Fibroblast of lung (primary cell): Measurements from ENCODE around the gene FABP6. TPM values are rescaled to one million over a fixed set of nuclear protein-coding genes. Genes with fewer than 3 reads are reported as not detected.

Source experiments
- DNase-seq, 2 donors: peaks; one replicate each; pipeline versions ENCODE4 v3.0.0 to v3.0.0-alpha.2; 2010; ENCODE audit warnings: low read depth in 2 of 2
- H2AFZ ChIP-seq: 2 replicates; pipeline ENCODE4 v1.5.1; 2012; ENCODE audit warnings: low read length, control low read depth, inconsistent platforms
- H3K27ac ChIP-seq: 2 replicates; pipeline ENCODE4 v1.5.1; 2011; ENCODE audit warnings: low read length, control low read depth; ENCODE audit not compliant: insufficient read depth
- H3K27me3 ChIP-seq: 2 replicates; pipeline ENCODE4 v1.5.1; 2011; ENCODE audit warnings: mild to moderate bottlenecking, low read length; ENCODE audit not compliant: control insufficient read depth, insufficient read depth
- H3K36me3 ChIP-seq: 2 replicates; pipeline ENCODE4 v1.5.1; 2011; ENCODE audit warnings: low read length; ENCODE audit not compliant: control insufficient read depth, insufficient read depth
- H3K4me1 ChIP-seq: 2 replicates; pipeline ENCODE4 v1.5.1; 2011; ENCODE audit warnings: low read length; ENCODE audit not compliant: control insufficient read depth, insufficient read depth; ENCODE audit errors: extremely low read depth
- H3K4me2 ChIP-seq: 2 replicates; pipeline ENCODE4 v1.5.1; 2011; ENCODE audit warnings: low read length, control low read depth; ENCODE audit not compliant: insufficient read depth; ENCODE audit errors: extremely low read depth
- H3K4me3 ChIP-seq, 4 experiments: fragments of 200-600 bp in 1 of 4; sonication (generic) in 1 of 4; replicated peaks in 1 of 4; 2 replicates each; pipeline ENCODE4 v1.5.1; 2011 to 2016; ENCODE audit warnings: low read length in 4 of 4, low read depth in 3 of 4, mild to moderate bottlenecking in 3 of 4, control low read depth in 2 of 4, inconsistent platforms in 1 of 4, mixed read lengths in 1 of 4; ENCODE audit not compliant: insufficient read depth in 1 of 4; ENCODE audit errors: control extremely low read depth in 1 of 4
- H3K79me2 ChIP-seq: 2 replicates; pipeline ENCODE4 v1.5.1; 2012; ENCODE audit warnings: mild to moderate bottlenecking, low read length, inconsistent platforms; ENCODE audit not compliant: control insufficient read depth, insufficient read depth
- H3K9ac ChIP-seq: 2 replicates; pipeline ENCODE4 v1.5.1; 2011; ENCODE audit warnings: mild to moderate bottlenecking, low read length, control low read depth; ENCODE audit not compliant: insufficient read depth
- H3K9me3 ChIP-seq: 2 replicates; pipeline ENCODE4 v1.5.1; 2012; ENCODE audit warnings: low read depth, low read length; ENCODE audit not compliant: control insufficient read depth, insufficient read depth
- H4K20me1 ChIP-seq: 2 replicates; pipeline ENCODE4 v1.5.1; 2011; ENCODE audit warnings: low read length; ENCODE audit not compliant: control insufficient read depth, insufficient read depth; ENCODE audit errors: extremely low read depth
- EZH2 ChIP-seq: IDR thresholded peaks from 2 replicates; pipeline ENCODE4 v1.5.1; 2012; ENCODE audit warnings: low read length, control low read depth, mild to moderate bottlenecking; ENCODE audit errors: missing control alignments
- polyA plus RNA-seq, 2 donors: library from polyadenylated mRNA; depleted of rRNA in 1 of 2; stranded (reverse) in 1 of 2; unstranded in 1 of 2; fragments of >200 nt; gene quantifications; 2 replicates each; pipeline ENCODE4 v1.2.1, GENCODE V29; 2011 to 2012; ENCODE audit warnings: missing spikeins in 1 of 2
- total RNA-seq: library from RNA; depleted of rRNA; stranded (reverse); fragments of >200 nt; gene quantifications from 2 replicates; pipeline ENCODE4 v1.2.1, GENCODE V29; 2014
- TF ChIP-seq, protein P1 (sequence below), 2 donors: IDR thresholded peaks in 1 of 2; conservative IDR thresholded peaks in 1 of 2; 1 replicate in 1 of 2; 2 replicates in 1 of 2; pipeline ENCODE4 v1.5.1; 2011 to 2012; ENCODE audit warnings: low read length in 2 of 2, control low read depth in 1 of 2, inconsistent platforms in 1 of 2, low read depth in 1 of 2, mild to moderate bottlenecking in 1 of 2

FABP6 gene
- total and polyA plus RNA-seq, 2 donors (not counting 1 experiment from before 2014, with no cell fraction given), result not detected

DNA sequence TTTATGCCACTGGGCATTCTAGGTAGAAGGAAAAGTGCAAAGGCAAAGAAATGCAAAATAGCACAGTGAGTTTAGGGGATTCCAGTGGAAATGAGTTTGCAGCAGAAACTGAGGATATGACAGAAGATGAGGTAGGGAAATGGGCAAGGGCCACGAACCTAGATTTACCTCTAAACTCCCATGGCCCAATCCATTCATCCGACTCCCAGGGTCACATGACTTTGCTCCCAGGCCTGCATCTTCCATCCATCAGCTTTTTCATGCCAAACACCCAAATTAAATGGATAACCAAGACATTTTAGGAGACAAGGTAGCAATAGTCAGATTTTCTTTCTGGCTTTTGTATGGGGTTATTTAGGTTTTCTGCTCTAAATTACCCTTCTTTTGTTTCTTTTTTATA is 22.2 kb upstream of the FABP6 start:
- Histone ChIP-seq H3K79me2 (no peaks in the 10 kb centered on the region), H3K9me3 (no peaks in the 10 kb centered on the region), H2AFZ (no peak overlapping the region), H3K27me3 (no peaks in the 10 kb centered on the region), H4K20me1 (no peaks in the 10 kb centered on the region), H3K4me1 (no peaks in the 10 kb centered on the region), H3K4me2 (no peak overlapping the region), H3K9ac (no peak overlapping the region), H3K27ac (no peak overlapping the region), H3K36me3 (no peaks in the 10 kb centered on the region), H3K4me3 (no peak overlapping the region)
- no peak for DNase-seq
- no peak for TF ChIP-seq EZH2
- TF ChIP-seq, protein P1, sequence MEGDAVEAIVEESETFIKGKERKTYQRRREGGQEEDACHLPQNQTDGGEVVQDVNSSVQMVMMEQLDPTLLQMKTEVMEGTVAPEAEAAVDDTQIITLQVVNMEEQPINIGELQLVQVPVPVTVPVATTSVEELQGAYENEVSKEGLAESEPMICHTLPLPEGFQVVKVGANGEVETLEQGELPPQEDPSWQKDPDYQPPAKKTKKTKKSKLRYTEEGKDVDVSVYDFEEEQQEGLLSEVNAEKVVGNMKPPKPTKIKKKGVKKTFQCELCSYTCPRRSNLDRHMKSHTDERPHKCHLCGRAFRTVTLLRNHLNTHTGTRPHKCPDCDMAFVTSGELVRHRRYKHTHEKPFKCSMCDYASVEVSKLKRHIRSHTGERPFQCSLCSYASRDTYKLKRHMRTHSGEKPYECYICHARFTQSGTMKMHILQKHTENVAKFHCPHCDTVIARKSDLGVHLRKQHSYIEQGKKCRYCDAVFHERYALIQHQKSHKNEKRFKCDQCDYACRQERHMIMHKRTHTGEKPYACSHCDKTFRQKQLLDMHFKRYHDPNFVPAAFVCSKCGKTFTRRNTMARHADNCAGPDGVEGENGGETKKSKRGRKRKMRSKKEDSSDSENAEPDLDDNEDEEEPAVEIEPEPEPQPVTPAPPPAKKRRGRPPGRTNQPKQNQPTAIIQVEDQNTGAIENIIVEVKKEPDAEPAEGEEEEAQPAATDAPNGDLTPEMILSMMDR (conservative IDR thresholded peaks at IDR 0.05 in 1 of 2, IDR thresholded peaks at IDR 0.05 in 1 of 2; ENCODE audit: low read depth in 1 of 2, low read length in 2 of 2), result no peak

DNA sequence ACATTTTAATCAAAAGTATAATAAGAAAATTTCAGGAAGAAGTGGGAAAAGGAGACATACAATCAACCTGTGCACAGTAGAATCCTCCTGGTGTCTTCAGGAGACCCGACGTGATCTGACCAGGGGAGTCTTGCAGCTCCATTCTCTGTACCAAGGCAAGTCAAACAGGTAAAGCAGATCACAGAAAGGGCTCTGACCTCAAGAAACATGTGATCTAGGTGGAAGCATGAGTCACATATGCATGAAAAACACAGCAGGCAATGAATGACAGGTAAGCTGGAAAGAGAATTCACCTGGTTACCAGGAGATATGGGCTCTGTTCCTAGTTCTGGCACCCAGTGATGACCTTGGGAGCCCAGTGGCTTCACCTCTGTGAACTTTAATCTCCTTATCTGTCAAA is 19.4 kb upstream of the FABP6 start:
- DNase-seq, result no peak
- H2AFZ ChIP-seq, result no peak overlapping the region
- TF ChIP-seq, protein P1 (conservative IDR thresholded peaks at IDR 0.05 in 1 of 2, IDR thresholded peaks at IDR 0.05 in 1 of 2; ENCODE audit: low read depth in 1 of 2, low read length in 2 of 2), result no peak
- no peaks in the 10 kb centered on the region for H4K20me1 ChIP-seq
- H3K79me2 ChIP-seq, result no peaks in the 10 kb centered on the region
- no peak overlapping the region for H3K9ac ChIP-seq
- H3K27me3 ChIP-seq, result no peaks in the 10 kb centered on the region
- no peaks in the 10 kb centered on the region for H3K4me1 ChIP-seq
- no peak overlapping the region for H3K4me3 ChIP-seq
- H3K36me3 ChIP-seq, result no peaks in the 10 kb centered on the region
- H3K9me3 ChIP-seq, result no peaks in the 10 kb centered on the region
- H3K27ac ChIP-seq, result no peak overlapping the region
- H3K4me2 ChIP-seq, result no peak overlapping the region

DNA sequence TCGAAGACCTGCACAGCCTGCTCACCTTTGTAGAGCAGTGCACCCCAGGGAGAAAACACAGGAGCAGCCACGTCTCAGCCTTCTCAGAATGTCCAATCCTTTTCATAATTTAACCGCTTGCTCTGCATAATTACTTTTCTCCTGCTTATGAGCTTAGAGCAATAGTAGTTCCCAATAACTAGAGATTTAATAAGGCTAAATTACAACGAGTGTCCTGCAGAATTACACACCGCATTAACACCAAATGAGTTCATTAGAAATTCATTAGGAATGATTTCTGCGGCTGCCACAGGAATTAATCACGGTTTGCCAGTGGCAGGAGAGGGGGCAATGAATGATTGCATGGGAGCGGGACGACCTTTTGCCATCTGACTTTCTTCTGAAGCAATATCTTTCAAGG is 18.7 kb upstream of the FABP6 start:
- no peaks in the 10 kb centered on the region for H3K9me3 ChIP-seq
- H3K27ac ChIP-seq, result no peak overlapping the region
- no peaks in the 10 kb centered on the region for H3K36me3 ChIP-seq
- H3K4me3 ChIP-seq, result no peak overlapping the region
- H2AFZ ChIP-seq, result no peak overlapping the region
- H3K4me2 ChIP-seq, result no peak overlapping the region
- no peak for DNase-seq
- no peaks in the 10 kb centered on the region for H3K27me3 ChIP-seq
- no peaks in the 10 kb centered on the region for H3K4me1 ChIP-seq
- TF ChIP-seq, protein P1 (conservative IDR thresholded peaks at IDR 0.05 in 1 of 2, IDR thresholded peaks at IDR 0.05 in 1 of 2; ENCODE audit: low read depth in 1 of 2, low read length in 2 of 2), result no peak
- no peak for TF ChIP-seq EZH2
- no peak overlapping the region for H3K9ac ChIP-seq
- H4K20me1 ChIP-seq, result no peaks in the 10 kb centered on the region
- H3K79me2 ChIP-seq, result no peaks in the 10 kb centered on the region
